ENCODE measurements around the gene SORBS2. TPM values are rescaled to one million over a fixed set of nuclear protein-coding genes. Genes with fewer than 3 reads are reported as not detected.

SORBS2 gene
- total and polyA plus RNA-seq, 8 donors: 24.2 to 50.8 (median 35.5) TPM

- H3K4me1 ChIP-seq: no peaks in the 10 kb centered on the region
- no peak overlapping the region for H3K4me3 ChIP-seq
- peaks cover 0 to 5% of the 10 kb centered on the region in 2 donors for H3K27me3 ChIP-seq
- no peaks in the 10 kb centered on the region for H3K36me3 ChIP-seq
- ATAC-seq (no peak), DNase-seq (no peak)
- TF ChIP-seq CTCF (IDR thresholded peaks at IDR 0.05): no peak
- H3K27ac ChIP-seq: no peak overlapping the region
- H3K9me3 ChIP-seq: no peaks in the 10 kb centered on the region
- intact Hi-C loops (cut with DNase I): loop anchor here in 1 of 2 donors (10.0 kb wide), 1 partner anchor 118 kb away; the partner anchor contains the start of gene CCDC110
Observed at GRCh38 chr4:185592845-185593488, 219.0 kb downstream of the SORBS2 start.

- no peaks in the 10 kb centered on the region for H3K36me3 ChIP-seq
- intact Hi-C loops (cut with DNase I): loop anchor here in 1 of 2 donors (10.0 kb wide), 1 partner anchor 118 kb away; the partner anchor contains the start of gene CCDC110
- no peak overlapping the region for H3K4me3 ChIP-seq
- H3K27me3 ChIP-seq: peaks cover 0 to 10% of the 10 kb centered on the region in 2 donors
- no peak for ATAC-seq
- no peak overlapping the region for H3K27ac ChIP-seq
- H3K9me3 ChIP-seq: no peaks in the 10 kb centered on the region
- no peak for DNase-seq
- no peaks in the 10 kb centered on the region for H3K4me1 ChIP-seq
- TF ChIP-seq CTCF (IDR thresholded peaks at IDR 0.05): no peak
Observed at GRCh38 chr4:185592438-185592837, 219.6 kb downstream of the SORBS2 start.

- Histone ChIP-seq H3K9me3 (no peaks in the 10 kb centered on the region), H3K36me3 (no peaks in the 10 kb centered on the region), H3K27ac (no peak overlapping the region), H3K4me1 (no peaks in the 10 kb centered on the region), H3K27me3 (peaks cover 0 to 17% of the 10 kb centered on the region in 2 donors), H3K4me3 (no peak overlapping the region)
- no peak for TF ChIP-seq CTCF (IDR thresholded peaks at IDR 0.05)
- intact Hi-C loops (cut with DNase I): loop anchor here in 1 of 2 donors (10.0 kb wide), 1 partner anchor 117 kb away; the partner anchor contains the start of gene CCDC110
- no peak for ATAC-seq
- DNase-seq: peak in 1 of 4 donors; percentile 12
Observed at GRCh38 chr4:185591679-185592141, 220.3 kb downstream of the SORBS2 start.

GRCh38 chr4:185590982-185591381, 221.0 kb downstream of the SORBS2 start:
- Histone ChIP-seq H3K4me1 (no peaks in the 10 kb centered on the region), H3K27me3 (peaks cover 0 to 24% of the 10 kb centered on the region in 2 donors), H3K36me3 (no peaks in the 10 kb centered on the region), H3K27ac (no peak overlapping the region), H3K9me3 (no peaks in the 10 kb centered on the region), H3K4me3 (no peak overlapping the region)
- no peak for TF ChIP-seq CTCF (IDR thresholded peaks at IDR 0.05)
- ATAC-seq: no peak
- DNase-seq: peak in 1 of 4 donors; percentile 20
- intact Hi-C loops (cut with DNase I): loop anchor here in 1 of 2 donors (10.0 kb wide), 1 partner anchor 116 kb away; the partner anchor contains the start of gene CCDC110

GRCh38 chr4:185589067-185589836, 222.7 kb downstream of the SORBS2 start:
- ATAC-seq (no peak), DNase-seq (no peak)
- TF ChIP-seq CTCF (IDR thresholded peaks at IDR 0.05): no peak
- H3K4me1 ChIP-seq: no peaks in the 10 kb centered on the region
- no peaks in the 10 kb centered on the region for H3K36me3 ChIP-seq
- intact Hi-C loops (cut with DNase I): no loop called here
- H3K9me3 ChIP-seq: no peaks in the 10 kb centered on the region
- H3K4me3 ChIP-seq: no peak overlapping the region
- H3K27me3 ChIP-seq: peaks cover 0 to 27% of the 10 kb centered on the region in 2 donors
- no peak overlapping the region for H3K27ac ChIP-seq
